Brain microvascular endothelial cell (primary cell): ENCODE data around the gene CKS1B.

Experiments
- DNase-seq: peaks from one replicate; pipeline ENCODE4 v3.0.0-alpha.2; 2020
- H3K27ac ChIP-seq: fragments of 250-450 bp; sonication (Bioruptor Pico); 2 replicates; pipeline ENCODE4 v1.5.1; 2020; ENCODE audit warnings: mild to moderate bottlenecking, moderate library complexity
- H3K27me3 ChIP-seq: fragments of 250-450 bp; sonication (Bioruptor Pico); replicated peaks from 2 replicates; pipeline ENCODE4 v1.5.1; 2020; ENCODE audit warnings: mild to moderate bottlenecking
- H3K36me3 ChIP-seq: fragments of 250-450 bp; sonication (Bioruptor Pico); replicated peaks from 2 replicates; pipeline ENCODE4 v1.5.1; 2020; ENCODE audit warnings: mild to moderate bottlenecking
- H3K4me3 ChIP-seq: 2 replicates; pipeline ENCODE4 v1.5.1; 2011; ENCODE audit warnings: low read depth, mild to moderate bottlenecking, control low read depth, low read length, moderate library complexity
- in situ Hi-C: cut with HindIII; loops from 2 replicates; pipeline ENCODE4 v1.10.0; 2017; ENCODE audit warnings: low sequenced_read_pairs, low pct_ligation_motif_present
- TF ChIP-seq, protein P1 (sequence below): IDR thresholded peaks from 2 replicates; pipeline ENCODE4 v1.5.1; 2011; ENCODE audit warnings: low read depth, mild to moderate bottlenecking, moderate library complexity, low read length, control low read depth, inconsistent platforms; ENCODE audit errors: missing control alignments

The CKS1B gene

DNA sequence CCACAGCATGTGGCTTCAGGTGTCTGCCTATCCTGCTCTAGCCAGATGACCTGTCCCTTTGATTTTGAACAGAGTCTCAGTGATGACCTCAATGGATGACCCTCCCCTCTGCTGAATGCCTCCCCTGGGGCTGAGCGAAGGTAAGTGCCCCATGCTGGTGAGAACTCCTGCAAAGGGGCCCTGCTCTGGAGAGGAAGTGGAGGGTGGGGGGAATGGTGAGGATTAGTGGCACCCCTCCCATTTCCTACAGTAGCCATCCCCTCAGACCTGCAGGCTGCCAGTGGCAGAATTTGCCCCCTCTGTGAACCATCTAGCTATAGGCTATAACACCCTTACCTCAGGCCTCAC lies 34.3 kb upstream of the CKS1B start:
- Histone ChIP-seq H3K4me3 (no peak overlapping the region), H3K27ac (no peak overlapping the region), H3K27me3 (no peaks in the 10 kb centered on the region), H3K36me3 (no peaks in the 10 kb centered on the region)
- in situ Hi-C loops = no loop called here
- TF ChIP-seq, protein P1, sequence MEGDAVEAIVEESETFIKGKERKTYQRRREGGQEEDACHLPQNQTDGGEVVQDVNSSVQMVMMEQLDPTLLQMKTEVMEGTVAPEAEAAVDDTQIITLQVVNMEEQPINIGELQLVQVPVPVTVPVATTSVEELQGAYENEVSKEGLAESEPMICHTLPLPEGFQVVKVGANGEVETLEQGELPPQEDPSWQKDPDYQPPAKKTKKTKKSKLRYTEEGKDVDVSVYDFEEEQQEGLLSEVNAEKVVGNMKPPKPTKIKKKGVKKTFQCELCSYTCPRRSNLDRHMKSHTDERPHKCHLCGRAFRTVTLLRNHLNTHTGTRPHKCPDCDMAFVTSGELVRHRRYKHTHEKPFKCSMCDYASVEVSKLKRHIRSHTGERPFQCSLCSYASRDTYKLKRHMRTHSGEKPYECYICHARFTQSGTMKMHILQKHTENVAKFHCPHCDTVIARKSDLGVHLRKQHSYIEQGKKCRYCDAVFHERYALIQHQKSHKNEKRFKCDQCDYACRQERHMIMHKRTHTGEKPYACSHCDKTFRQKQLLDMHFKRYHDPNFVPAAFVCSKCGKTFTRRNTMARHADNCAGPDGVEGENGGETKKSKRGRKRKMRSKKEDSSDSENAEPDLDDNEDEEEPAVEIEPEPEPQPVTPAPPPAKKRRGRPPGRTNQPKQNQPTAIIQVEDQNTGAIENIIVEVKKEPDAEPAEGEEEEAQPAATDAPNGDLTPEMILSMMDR = no peak
- DNase-seq = no peak

DNA sequence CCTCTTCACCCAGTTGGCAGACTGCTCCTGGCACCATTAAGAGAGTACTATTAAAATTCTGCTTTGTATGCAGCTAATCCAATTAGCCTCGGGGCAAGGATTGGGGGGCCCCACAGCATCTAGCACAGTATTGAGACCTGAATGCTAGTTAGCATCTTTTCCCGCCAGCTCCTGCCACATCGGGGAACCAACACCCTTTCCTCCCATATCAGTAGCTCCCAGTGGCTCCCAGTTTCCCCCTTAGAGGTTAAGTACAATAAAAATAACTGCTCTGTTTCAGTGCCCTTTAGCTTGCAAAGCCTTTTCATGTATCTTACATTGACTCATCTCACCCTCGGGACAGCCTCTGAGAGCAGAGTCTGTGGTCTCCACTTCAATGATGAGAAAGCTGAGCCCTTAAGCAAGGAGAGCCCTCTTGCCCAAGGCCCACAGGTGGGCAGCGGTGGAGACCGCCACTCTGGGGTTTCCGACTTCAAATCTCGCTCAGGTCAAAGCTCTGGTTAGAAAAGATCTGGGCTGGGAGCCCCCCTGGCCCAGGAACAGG lies 33.8 kb upstream of the CKS1B start:
- Histone ChIP-seq H3K27me3 (no peaks in the 10 kb centered on the region), H3K4me3 (no peak overlapping the region), H3K27ac (no peak overlapping the region), H3K36me3 (no peaks in the 10 kb centered on the region)
- TF ChIP-seq, protein P1 = no peak
- in situ Hi-C loops = no loop called here
- DNase-seq = no peak

DNA sequence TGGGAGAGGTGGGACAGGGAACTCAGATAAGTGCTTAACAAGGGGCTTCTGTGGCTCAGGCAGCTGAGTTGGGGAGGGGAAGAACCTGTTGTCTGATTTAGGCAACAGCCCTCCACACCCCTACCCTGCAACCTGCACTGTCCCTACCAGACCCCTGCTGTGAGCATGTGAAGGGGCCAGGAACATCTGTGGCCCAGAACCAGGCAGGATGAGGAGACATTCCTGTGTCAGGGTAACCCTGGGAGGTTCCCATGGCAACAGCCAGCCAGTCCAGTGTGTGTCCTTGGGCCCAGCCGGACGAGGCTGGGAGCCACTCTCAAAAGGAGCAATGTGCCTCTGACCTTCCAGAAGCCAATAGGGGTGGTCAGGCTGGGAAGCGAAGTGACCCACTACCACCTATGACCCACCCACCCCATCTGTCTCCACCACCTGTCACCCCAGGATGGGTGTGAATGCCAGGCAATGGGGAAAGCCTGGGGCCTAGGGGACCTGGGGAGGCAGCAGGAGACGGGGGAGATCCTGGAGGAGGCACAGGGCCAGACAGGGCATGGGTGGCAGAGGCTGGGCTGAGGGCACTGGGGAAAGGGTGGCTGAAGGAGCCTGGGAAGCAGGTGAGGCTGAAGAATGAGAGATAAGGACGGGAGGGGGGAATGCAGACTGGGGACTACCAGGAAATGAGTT lies 33.0 kb upstream of the CKS1B start:
- H3K27ac ChIP-seq = no peak overlapping the region
- no peak for DNase-seq

DNA sequence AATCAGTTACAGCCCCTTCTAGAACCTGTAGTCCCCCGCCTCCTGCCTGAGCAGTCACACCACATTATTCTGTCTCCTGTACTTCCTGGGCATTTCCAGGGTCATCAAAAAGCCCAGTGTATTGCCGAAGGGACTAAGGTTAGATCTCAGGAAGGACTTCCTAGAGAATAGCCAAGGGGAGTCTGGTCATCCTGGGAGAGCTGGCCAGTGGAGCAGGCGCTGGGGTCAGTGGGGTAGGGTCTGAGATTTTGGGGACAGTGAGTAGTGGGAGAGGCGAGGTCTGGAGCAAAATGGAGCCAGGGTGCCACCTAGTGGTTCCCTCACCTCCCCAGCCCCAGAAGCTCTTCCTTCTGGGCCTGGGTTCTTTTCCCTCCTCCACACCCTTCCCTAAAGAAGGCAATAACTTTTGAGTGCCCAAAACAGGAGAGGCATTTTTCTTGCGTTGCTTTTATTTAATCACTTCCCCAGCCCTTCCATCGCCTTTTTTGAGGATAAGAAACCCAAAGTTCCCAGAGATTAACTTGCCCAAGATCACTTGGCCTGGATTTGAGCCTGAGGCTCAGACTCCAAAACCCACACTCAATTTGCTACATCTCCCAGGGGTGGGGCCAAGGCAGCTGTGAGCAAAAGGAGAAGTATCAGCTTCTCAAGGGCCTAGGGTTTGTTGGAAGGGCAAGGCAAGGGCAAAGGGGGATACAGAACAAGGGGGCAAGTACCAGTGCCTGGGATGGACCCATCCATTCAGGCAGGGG lies 30.7 kb upstream of the CKS1B start:
- H3K36me3 ChIP-seq = peaks cover 5% of the 10 kb centered on the region
- no peak overlapping the region for H3K27ac ChIP-seq
- in situ Hi-C loops = no loop called here
- H3K27me3 ChIP-seq = no peaks in the 10 kb centered on the region
- TF ChIP-seq, protein P1 = peak; percentile 90
- DNase-seq = no peak
- H3K4me3 ChIP-seq = no peak overlapping the region

More for the DNA sequence above, 33.0 kb upstream of the CKS1B start:
- Histone ChIP-seq H3K36me3 (no peaks in the 10 kb centered on the region), H3K27me3 (no peaks in the 10 kb centered on the region), H3K4me3 (no peak overlapping the region)
- TF ChIP-seq, protein P1 = no peak
- in situ Hi-C loops = no loop called here

DNA sequence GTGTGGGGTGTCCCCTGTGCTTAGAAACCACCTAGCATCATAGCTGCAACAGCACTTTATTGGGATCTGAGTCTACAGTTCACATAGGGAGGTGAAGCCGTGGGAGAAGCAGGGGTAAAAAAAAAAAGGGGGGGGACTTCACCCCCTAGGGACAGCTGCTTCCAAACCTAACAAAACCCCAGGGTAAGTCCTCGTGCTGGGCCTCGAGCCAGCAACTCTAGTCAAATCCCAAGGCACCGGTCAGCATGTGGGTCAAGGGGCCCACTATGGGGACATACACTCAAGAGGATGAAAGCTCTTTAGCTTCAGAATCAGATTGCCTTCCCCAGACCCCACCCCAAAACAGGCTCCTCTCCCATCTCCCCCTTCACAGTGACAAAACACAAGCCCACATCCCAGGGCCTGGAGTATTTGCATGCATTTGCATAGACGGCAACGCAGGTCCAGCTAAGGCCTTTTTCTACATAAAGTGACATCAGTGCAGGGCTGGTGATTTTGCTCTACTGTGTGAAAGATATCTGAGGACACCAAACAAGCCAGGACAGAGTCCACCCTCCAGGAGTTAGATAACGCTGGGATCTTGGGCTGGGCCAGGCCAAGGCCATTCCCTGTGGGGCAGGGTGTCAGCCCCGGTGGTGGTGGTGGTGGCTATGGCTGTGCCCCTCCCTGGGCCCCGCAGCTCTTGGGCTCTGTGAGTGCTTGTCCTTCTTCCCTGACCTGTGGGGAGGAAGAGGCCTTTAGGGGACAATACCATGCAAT lies 29.9 kb upstream of the CKS1B start:
- TF ChIP-seq, protein P1 = no peak
- Histone ChIP-seq H3K4me3 (no peak overlapping the region), H3K27ac (no peak overlapping the region), H3K27me3 (no peaks in the 10 kb centered on the region), H3K36me3 (peaks cover 5% of the 10 kb centered on the region)
- no peak for DNase-seq
- in situ Hi-C loops = no loop called here
